Gastrocnemius medialis (tissue), 4 donors: ENCODE data around the gene VWA8. TPM values are rescaled to one million over a fixed set of nuclear protein-coding genes. Genes with fewer than 3 reads are reported as not detected.
"Not testable (repeated sequence)": the region's sequence is repeated elsewhere in the genome, so short reads cannot be mapped to it uniquely, and the experiment has no call there.

ENCODE experiments used
- ATAC-seq, 2 donors: fragments of 150-250 bp; one replicate each; pipeline ENCODE4 v1.9.1; 2016
- DNase-seq, 2 donors: peaks; one replicate each; pipeline ENCODE4 v3.0.0-alpha.2; 2019
- H3K27ac ChIP-seq, 4 donors: fragments of 200-600 bp; sonication (generic); 1 replicate in 1 of 4; 2 replicates in 3 of 4; pipeline ENCODE4 v1.5.1; 2016 to 2018; ENCODE audit warnings: mild to moderate bottlenecking in 2 of 4, moderate library complexity in 1 of 4
- H3K27me3 ChIP-seq, 3 donors: fragments of 200-600 bp; sonication (generic) in 2 of 3; 1 replicate in 1 of 3; 2 replicates in 2 of 3; pipeline versions ENCODE4 v1.5.1 to v1.6.0; 2016 to 2019; ENCODE audit warnings: mild to moderate bottlenecking in 1 of 3, moderate library complexity in 1 of 3
- H3K36me3 ChIP-seq, 2 donors: fragments of 200-600 bp; sonication (generic) in 1 of 2; one replicate each; pipeline ENCODE4 v1.5.1; 2017 to 2018
- H3K4me1 ChIP-seq, 2 donors: fragments of 200-600 bp; sonication (generic) in 1 of 2; one replicate each; pipeline ENCODE4 v1.5.1; 2016 to 2017; ENCODE audit warnings: mild to moderate bottlenecking in 2 of 2
- H3K4me3 ChIP-seq, 4 donors: fragments of 200-600 bp; sonication (generic) in 3 of 4; 1 replicate in 1 of 4; 2 replicates in 3 of 4; pipeline ENCODE4 v1.5.1; 2016 to 2019; ENCODE audit warnings: mild to moderate bottlenecking in 2 of 4
- H3K9me3 ChIP-seq, 3 donors: fragments of 200-600 bp; sonication (generic) in 2 of 3; 1 replicate in 1 of 3; 2 replicates in 2 of 3; pipeline ENCODE4 v1.5.1; 2016 to 2019
- POLR2A ChIP-seq, 2 donors: fragments of 450-650 bp; IDR thresholded peaks; one replicate each; pipeline ENCODE4 v1.6.1; 2017; ENCODE audit warnings: antibody characterized with exemption in 2 of 2, mild to moderate bottlenecking in 2 of 2, moderate library complexity in 2 of 2
- in situ Hi-C, 4 donors: fragments of 200-750 bp; cut with MboI; loops; one replicate each; pipeline versions ENCODE4 v1.15.0 to v1.8.0; 2017; ENCODE audit warnings: low sequenced_read_pairs in 4 of 4
- intact Hi-C: fragments of 100-400 bp; cut with DNase I; formaldehyde crosslinking; loops from one replicate; pipeline ENCODE4 v1.15.1; 2023; ENCODE audit warnings: low total_unique reads
- total RNA-seq, 4 donors: library from RNA; depleted of rRNA; stranded (reverse); fragments of >200 nt; gene quantifications; one replicate each; pipeline versions ENCODE4 v1.1.0 to v1.2.3, GENCODE V29; 2016
- TF ChIP-seq, protein P1 (sequence below), 5 experiments: fragments of 450-650 bp in 3 of 5; fragments of 200-600 bp in 2 of 5; sonication (generic) in 2 of 5; IDR thresholded peaks in 4 of 5; conservative IDR thresholded peaks in 1 of 5; 1 replicate in 4 of 5; 2 replicates in 1 of 5; pipeline ENCODE4 v1.5.1; 2016 to 2019; ENCODE audit warnings: antibody characterized with exemption in 5 of 5, mild to moderate bottlenecking in 3 of 5, moderate library complexity in 3 of 5

VWA8 gene
- total RNA-seq, 4 donors from 2014 or later, result 24.7 to 37.9 (median 29.7) TPM

DNA sequence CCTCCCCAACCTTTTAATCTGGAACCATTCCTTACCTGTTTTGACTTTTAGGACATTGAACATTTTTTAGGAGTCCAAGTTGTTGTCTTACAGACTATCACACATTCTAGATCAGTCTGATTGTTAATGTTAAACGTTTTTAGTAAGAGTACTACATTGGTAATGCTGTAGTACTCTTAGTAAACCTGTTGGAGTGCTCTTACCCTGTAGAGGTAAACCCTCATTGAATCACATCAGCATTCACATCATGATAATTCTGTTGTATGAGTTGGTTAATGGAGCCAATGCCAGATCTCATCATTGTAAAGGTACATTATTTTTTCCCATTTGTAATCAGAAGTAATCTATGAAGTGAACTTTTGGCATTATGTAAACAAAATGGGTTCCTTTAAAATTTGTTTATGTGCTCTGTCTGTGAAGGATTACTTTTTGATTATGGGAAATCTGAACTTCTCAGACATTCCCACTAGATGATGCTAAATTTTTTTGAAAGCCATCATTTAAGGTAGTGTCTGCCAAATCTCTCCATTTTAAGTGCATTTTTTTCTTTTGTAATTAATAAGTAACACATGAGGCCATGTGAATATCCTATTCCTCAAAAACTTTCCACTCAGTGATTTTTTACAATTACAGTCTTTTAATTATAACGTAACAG, 55.2 kb downstream of the VWA8 start:
- DNase-seq, result no peak
- no peak for TF ChIP-seq POLR2A (IDR thresholded peaks at IDR 0.05)
- TF ChIP-seq, protein P1, sequence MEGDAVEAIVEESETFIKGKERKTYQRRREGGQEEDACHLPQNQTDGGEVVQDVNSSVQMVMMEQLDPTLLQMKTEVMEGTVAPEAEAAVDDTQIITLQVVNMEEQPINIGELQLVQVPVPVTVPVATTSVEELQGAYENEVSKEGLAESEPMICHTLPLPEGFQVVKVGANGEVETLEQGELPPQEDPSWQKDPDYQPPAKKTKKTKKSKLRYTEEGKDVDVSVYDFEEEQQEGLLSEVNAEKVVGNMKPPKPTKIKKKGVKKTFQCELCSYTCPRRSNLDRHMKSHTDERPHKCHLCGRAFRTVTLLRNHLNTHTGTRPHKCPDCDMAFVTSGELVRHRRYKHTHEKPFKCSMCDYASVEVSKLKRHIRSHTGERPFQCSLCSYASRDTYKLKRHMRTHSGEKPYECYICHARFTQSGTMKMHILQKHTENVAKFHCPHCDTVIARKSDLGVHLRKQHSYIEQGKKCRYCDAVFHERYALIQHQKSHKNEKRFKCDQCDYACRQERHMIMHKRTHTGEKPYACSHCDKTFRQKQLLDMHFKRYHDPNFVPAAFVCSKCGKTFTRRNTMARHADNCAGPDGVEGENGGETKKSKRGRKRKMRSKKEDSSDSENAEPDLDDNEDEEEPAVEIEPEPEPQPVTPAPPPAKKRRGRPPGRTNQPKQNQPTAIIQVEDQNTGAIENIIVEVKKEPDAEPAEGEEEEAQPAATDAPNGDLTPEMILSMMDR (IDR thresholded peaks at IDR 0.05 in 4 of 5, conservative IDR thresholded peaks at IDR 0.05 in 1 of 5), result peak; percentile 22 to 70 (median 61)
- in situ Hi-C loops, result loop anchor here in 2 of 4 donors (5.0 to 25.0 kb wide), 2 partner anchors 182 to 207 kb away; no protein-coding TSS in a partner anchor
- Histone ChIP-seq H3K4me1 (no peaks in the 10 kb centered on the region), H3K4me3 (no peak overlapping the region), H3K9me3 (no peaks in the 10 kb centered on the region), H3K36me3 (peaks cover 0 to 21% of the 10 kb centered on the region in 2 donors), H3K27me3 (no peaks in the 10 kb centered on the region), H3K27ac (no peak overlapping the region)
- intact Hi-C loops, result loop anchor here (2.0 to 10.0 kb wide), 2 partner anchors 169 to 205 kb away; no protein-coding TSS in a partner anchor
- ATAC-seq, result peak; percentile 74 to 75

GRCh38 chr13:41900918-41901317, 60.0 kb downstream of the VWA8 start:
- peaks cover 0 to 8% of the 10 kb centered on the region in 2 donors for H3K4me1 ChIP-seq
- in situ Hi-C loops, result loop anchor here in 1 of 4 donors (25.0 kb wide), 1 partner anchor 186 kb away; no protein-coding TSS in a partner anchor
- no peaks in the 10 kb centered on the region for H3K27me3 ChIP-seq
- no peak for TF ChIP-seq POLR2A (IDR thresholded peaks at IDR 0.05)
- TF ChIP-seq, protein P1 (IDR thresholded peaks at IDR 0.05 in 4 of 5, conservative IDR thresholded peaks at IDR 0.05 in 1 of 5), result no peak
- H3K27ac ChIP-seq, result no peak overlapping the region
- ATAC-seq (no peak), DNase-seq (no peak)
- no peaks in the 10 kb centered on the region for H3K36me3 ChIP-seq
- no peak overlapping the region for H3K4me3 ChIP-seq
- H3K9me3 ChIP-seq, result no peaks in the 10 kb centered on the region
- intact Hi-C loops, result loop anchor here (10.0 kb wide), 1 partner anchor 174 kb away; no protein-coding TSS in a partner anchor

- ATAC-seq, H3K4me3 ChIP-seq, H3K36me3 ChIP-seq, H3K27ac ChIP-seq, H3K27me3 ChIP-seq, H3K9me3 ChIP-seq, H3K4me1 ChIP-seq, intact Hi-C loops, DNase-seq, in situ Hi-C loops: not testable (repeated sequence)
These were observed 62.5 kb downstream of the VWA8 start for GRCh38 chr13:41898411-41898810.

DNA sequence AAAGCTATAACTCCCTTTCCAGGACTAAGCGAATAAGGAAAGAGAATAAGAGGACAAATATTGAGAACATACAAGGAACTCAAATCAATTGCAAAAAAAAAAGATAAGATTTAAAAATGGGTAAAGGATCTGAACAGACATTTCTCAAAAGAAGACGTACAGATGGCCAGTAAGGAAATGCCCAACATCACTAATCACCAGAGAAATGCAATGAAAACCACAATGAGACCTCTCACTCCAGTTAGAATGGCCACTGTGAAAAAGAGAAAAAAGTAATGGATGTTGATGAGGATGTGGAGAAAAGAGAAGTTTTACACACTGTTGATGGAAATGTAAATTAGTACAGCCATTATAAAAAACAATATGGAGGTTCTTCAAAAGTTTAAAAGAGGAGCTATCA, 63.8 kb downstream of the VWA8 start:
- TF ChIP-seq, protein P1 (IDR thresholded peaks at IDR 0.05 in 4 of 5, conservative IDR thresholded peaks at IDR 0.05 in 1 of 5), result no peak
- no peak for TF ChIP-seq POLR2A (IDR thresholded peaks at IDR 0.05)
- no peaks in the 10 kb centered on the region for H3K9me3 ChIP-seq
- ATAC-seq (no peak), DNase-seq (no peak)
- intact Hi-C loops, result no loop called here
- H3K36me3 ChIP-seq, result no peaks in the 10 kb centered on the region
- H3K4me1 ChIP-seq, result peaks cover 0 to 8% of the 10 kb centered on the region in 2 donors
- in situ Hi-C loops, result no loop called here
- no peak overlapping the region for H3K4me3 ChIP-seq
- no peaks in the 10 kb centered on the region for H3K27me3 ChIP-seq
- no peak overlapping the region for H3K27ac ChIP-seq

- Histone ChIP-seq H3K27ac (no peak overlapping the region), H3K36me3 (no peaks in the 10 kb centered on the region), H3K4me1 (peaks cover 0 to 8% of the 10 kb centered on the region in 2 donors), H3K4me3 (no peak overlapping the region), H3K9me3 (no peaks in the 10 kb centered on the region), H3K27me3 (no peaks in the 10 kb centered on the region)
- intact Hi-C loops (no loop called here), in situ Hi-C loops (no loop called here)
- ATAC-seq, result no peak
- DNase-seq, result no peak
- no peak for TF ChIP-seq POLR2A (IDR thresholded peaks at IDR 0.05)
- TF ChIP-seq, protein P1 (IDR thresholded peaks at IDR 0.05 in 4 of 5, conservative IDR thresholded peaks at IDR 0.05 in 1 of 5), result no peak
These were observed 65.4 kb downstream of the VWA8 start for GRCh38 chr13:41895478-41895877.
